HG02798 (cell line): ENCODE results near the gene RAB3C.

Experiments used
- ATAC-seq: cut with Tn5 transposase; IDR thresholded peaks from one replicate; pipeline ENCODE4 v1.9.1; 2021; ENCODE audit warnings: mild to moderate bottlenecking; ENCODE audit not compliant: unreplicated experiment, poor library complexity

RAB3C gene

GRCh38 chr5:58855851-58856739 is 273.2 kb downstream of the RAB3C start:
- ATAC-seq, result peak; percentile 58

GRCh38 chr5:58857609-58858008 is 274.7 kb downstream of the RAB3C start:
- no peak for ATAC-seq

- no peak for ATAC-seq
These were observed 277.8 kb downstream of the RAB3C start for GRCh38 chr5:58860680-58861079.

GRCh38 chr5:58868931-58869330 is 286.1 kb downstream of the RAB3C start:
- no peak for ATAC-seq

GRCh38 chr5:58871648-58872242 is 288.9 kb downstream of the RAB3C start:
- ATAC-seq, result peak; percentile 63

- ATAC-seq, result no peak
These were observed 289.9 kb downstream of the RAB3C start for GRCh38 chr5:58872670-58873273.

GRCh38 chr5:58875599-58875998 is 292.7 kb downstream of the RAB3C start:
- ATAC-seq, result no peak

GRCh38 chr5:58885260-58885659 is 302.4 kb downstream of the RAB3C start:
- ATAC-seq, result peak; percentile 56

- ATAC-seq, result peak; percentile 74
These were observed 303.7 kb downstream of the RAB3C start for GRCh38 chr5:58886315-58887207.

- no peak for ATAC-seq
These were observed 304.4 kb downstream of the RAB3C start for GRCh38 chr5:58887311-58887710.

- no peak for ATAC-seq
These were observed 305.0 kb downstream of the RAB3C start for GRCh38 chr5:58887721-58888409.

- ATAC-seq, result no peak
These were observed 307.4 kb downstream of the RAB3C start for GRCh38 chr5:58890265-58890664.

- no peak for ATAC-seq
These were observed 307.8 kb downstream of the RAB3C start for GRCh38 chr5:58890701-58891085.

- peak; percentile 57 for ATAC-seq
These were observed 308.5 kb downstream of the RAB3C start for GRCh38 chr5:58891086-58891970.

- ATAC-seq, result no peak
These were observed 309.1 kb downstream of the RAB3C start for GRCh38 chr5:58891971-58892343.

- no peak for ATAC-seq
These were observed 310.7 kb downstream of the RAB3C start for GRCh38 chr5:58893551-58893950.

GRCh38 chr5:58898006-58898405 is 315.1 kb downstream of the RAB3C start:
- ATAC-seq, result no peak

GRCh38 chr5:58898538-58898937 is 315.7 kb downstream of the RAB3C start:
- no peak for ATAC-seq

GRCh38 chr5:58901271-58901670 is 318.4 kb downstream of the RAB3C start:
- no peak for ATAC-seq
